ENCODE data around the gene U2AF2.

- TF ChIP-seq CTCF (IDR thresholded peaks at IDR 0.05) (no peak), POLR2A (IDR thresholded peaks at IDR 0.05) (no peak)
Observed at GRCh38 chr19:55621205-55621672, 33.6 kb upstream of the U2AF2 start.

Data from Peyer's patch (tissue), 4 donors.